CD4-positive, alpha-beta T cell (primary cell): ENCODE measurements around the gene C3orf20. TPM values are rescaled to one million over a fixed set of nuclear protein-coding genes. Genes with fewer than 3 reads are reported as not detected.

Source experiments
- ATAC-seq: fragments of 200-7000 bp; cut with Tn5 transposase; one replicate; pipeline ENCODE4 v1.10.0; 2022; ENCODE audit warnings: mild to moderate bottlenecking; ENCODE audit not compliant: poor library complexity
- CTCF ChIA-PET: fragments of 350-600 bp; sonication (Branson Sonifier 250); formaldehyde crosslinking; loops from one replicate; lab custom pipeline; 2021; ENCODE audit warnings: antibody characterized with exemption, inconsistent platforms; lab: Charles Lee
- POLR2A ChIA-PET: fragments of 350-600 bp; sonication (Branson Sonifier 250); formaldehyde crosslinking; loops from one replicate; lab custom pipeline; 2021; ENCODE audit warnings: antibody characterized with exemption, inconsistent platforms; lab: Charles Lee
- DNase-seq, 14 experiments: peaks; one replicate each; pipeline ENCODE4 v3.0.0-alpha.2; 2013 to 2020; ENCODE audit warnings: mixed read lengths in 2 of 14
- H3K27ac ChIP-seq, 2 donors: one replicate each; pipeline versions ENCODE4 v1.5.1 to v1.7.0; 2013; ENCODE audit warnings: low read length in 2 of 2, low read depth in 1 of 2, mild to moderate bottlenecking in 1 of 2
- H3K27me3 ChIP-seq, 2 experiments: 1 replicate in 1 of 2; 2 replicates in 1 of 2; pipeline versions ENCODE4 v1.6.1 to v1.7.0; 2013; ENCODE audit warnings: low read length in 2 of 2, control low read depth in 1 of 2, mild to moderate bottlenecking in 1 of 2, moderate library complexity in 1 of 2; ENCODE audit not compliant: insufficient read depth in 2 of 2, control insufficient read depth in 1 of 2
- H3K36me3 ChIP-seq: one replicate; pipeline ENCODE4 v1.6.1; 2013; ENCODE audit warnings: low read length, control low read depth; ENCODE audit not compliant: insufficient read depth
- H3K4me1 ChIP-seq: one replicate; pipeline ENCODE4 v1.6.1; 2013; ENCODE audit warnings: low read length, control low read depth; ENCODE audit not compliant: insufficient read depth
- H3K4me3 ChIP-seq: one replicate; pipeline ENCODE4 v1.5.1; 2013; ENCODE audit warnings: mild to moderate bottlenecking, low read length, moderate library complexity
- H3K9me3 ChIP-seq, 2 experiments: 1 replicate in 1 of 2; 2 replicates in 1 of 2; pipeline versions ENCODE4 v1.6.1 to v1.7.0; 2013; ENCODE audit warnings: low read length in 2 of 2, mild to moderate bottlenecking in 2 of 2, control low read depth in 1 of 2, moderate library complexity in 1 of 2; ENCODE audit not compliant: control insufficient read depth in 1 of 2, insufficient read depth in 1 of 2
- H3K27ac Mint-ChIP-seq: one replicate; pipeline ENCODE4 v1.8.0; 2020; ENCODE audit warnings: mixed read lengths
- H3K27me3 Mint-ChIP-seq: one replicate; pipeline ENCODE4 v1.8.0; 2021; ENCODE audit warnings: mixed read lengths
- H3K36me3 Mint-ChIP-seq: one replicate; pipeline ENCODE4 v1.8.0; 2021; ENCODE audit warnings: low read depth, mixed read lengths
- H3K4me1 Mint-ChIP-seq: one replicate; pipeline ENCODE4 v1.8.0; 2021; ENCODE audit warnings: low read depth, mixed read lengths
- H3K4me3 Mint-ChIP-seq: one replicate; pipeline ENCODE4 v1.8.0; 2020; ENCODE audit warnings: mild to moderate bottlenecking, mixed read lengths
- H3K9me3 Mint-ChIP-seq: one replicate; pipeline ENCODE4 v1.8.0; 2020; ENCODE audit warnings: mixed read lengths
- intact Hi-C, 2 experiments: fragments of 100-400 bp; cut with DNase I in 1 of 2; cut with micrococcal nuclease in 1 of 2; formaldehyde crosslinking; loops; one replicate each; pipeline versions ENCODE4 v1.15.1 to v1.9.0; 2023 to 2025; cut with DNase I, micrococcal nuclease
- total RNA-seq, 174 experiments: library from RNA in 2 of 174; stranded (reverse) in 2 of 174; gene quantifications; one replicate each; pipeline ENCODE4 v1.2.3 and lab custom pipeline; 2021 to 2026
- TF ChIP-seq, protein P1 (sequence below): fragments of 200-600 bp; IDR thresholded peaks from one replicate; pipeline ENCODE4 v1.8.0; 2022; ENCODE audit warnings: antibody characterized with exemption, mild to moderate bottlenecking

C3orf20 gene
- total RNA-seq, 2 experiments from 2014 or later, result 0.14 TPM; not detected in 1

DNA sequence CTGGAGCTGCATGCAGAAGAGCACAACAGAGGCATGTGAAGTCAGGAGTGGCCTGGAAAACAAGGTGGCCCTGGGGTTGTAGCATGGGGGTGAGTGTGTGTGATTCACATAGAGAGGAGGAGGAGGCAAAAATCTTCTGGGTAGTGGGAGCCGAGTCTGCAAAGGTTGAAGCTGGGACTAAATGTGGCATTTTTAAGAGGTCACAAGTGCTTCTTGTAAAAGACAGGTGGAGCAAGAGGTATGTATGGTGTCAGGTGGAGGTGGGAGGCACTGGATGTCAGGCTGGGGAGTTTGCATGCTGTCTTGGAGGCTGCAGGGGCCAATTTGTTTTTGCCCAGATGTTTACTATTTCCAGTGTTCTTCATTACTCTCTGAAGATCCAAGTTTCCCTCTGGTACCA lies 42.4 kb downstream of the C3orf20 start:
- no peak overlapping the region for H3K4me3 Mint-ChIP-seq
- ChIA-PET CTCF (no interaction called here), POLR2A (no interaction called here)
- no peak for ATAC-seq
- no peaks in the 10 kb centered on the region for H3K36me3 ChIP-seq
- no peak overlapping the region for H3K27ac ChIP-seq
- peaks cover 6% of the 10 kb centered on the region for H3K27me3 Mint-ChIP-seq
- no peak for DNase-seq
- intact Hi-C loops, result no loop called here
- no peaks in the 10 kb centered on the region for H3K4me1 Mint-ChIP-seq
- TF ChIP-seq, protein P1, sequence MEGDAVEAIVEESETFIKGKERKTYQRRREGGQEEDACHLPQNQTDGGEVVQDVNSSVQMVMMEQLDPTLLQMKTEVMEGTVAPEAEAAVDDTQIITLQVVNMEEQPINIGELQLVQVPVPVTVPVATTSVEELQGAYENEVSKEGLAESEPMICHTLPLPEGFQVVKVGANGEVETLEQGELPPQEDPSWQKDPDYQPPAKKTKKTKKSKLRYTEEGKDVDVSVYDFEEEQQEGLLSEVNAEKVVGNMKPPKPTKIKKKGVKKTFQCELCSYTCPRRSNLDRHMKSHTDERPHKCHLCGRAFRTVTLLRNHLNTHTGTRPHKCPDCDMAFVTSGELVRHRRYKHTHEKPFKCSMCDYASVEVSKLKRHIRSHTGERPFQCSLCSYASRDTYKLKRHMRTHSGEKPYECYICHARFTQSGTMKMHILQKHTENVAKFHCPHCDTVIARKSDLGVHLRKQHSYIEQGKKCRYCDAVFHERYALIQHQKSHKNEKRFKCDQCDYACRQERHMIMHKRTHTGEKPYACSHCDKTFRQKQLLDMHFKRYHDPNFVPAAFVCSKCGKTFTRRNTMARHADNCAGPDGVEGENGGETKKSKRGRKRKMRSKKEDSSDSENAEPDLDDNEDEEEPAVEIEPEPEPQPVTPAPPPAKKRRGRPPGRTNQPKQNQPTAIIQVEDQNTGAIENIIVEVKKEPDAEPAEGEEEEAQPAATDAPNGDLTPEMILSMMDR, result no peak
- H3K27me3 ChIP-seq, result no peaks in the 10 kb centered on the region
- no peaks in the 10 kb centered on the region for H3K4me1 ChIP-seq
- H3K27ac Mint-ChIP-seq, result no peak overlapping the region
- H3K9me3 Mint-ChIP-seq, result peaks cover 9% of the 10 kb centered on the region
- H3K9me3 ChIP-seq, result no peaks in the 10 kb centered on the region
- H3K36me3 Mint-ChIP-seq, result no peaks in the 10 kb centered on the region
- H3K4me3 ChIP-seq, result no peak overlapping the region

DNA sequence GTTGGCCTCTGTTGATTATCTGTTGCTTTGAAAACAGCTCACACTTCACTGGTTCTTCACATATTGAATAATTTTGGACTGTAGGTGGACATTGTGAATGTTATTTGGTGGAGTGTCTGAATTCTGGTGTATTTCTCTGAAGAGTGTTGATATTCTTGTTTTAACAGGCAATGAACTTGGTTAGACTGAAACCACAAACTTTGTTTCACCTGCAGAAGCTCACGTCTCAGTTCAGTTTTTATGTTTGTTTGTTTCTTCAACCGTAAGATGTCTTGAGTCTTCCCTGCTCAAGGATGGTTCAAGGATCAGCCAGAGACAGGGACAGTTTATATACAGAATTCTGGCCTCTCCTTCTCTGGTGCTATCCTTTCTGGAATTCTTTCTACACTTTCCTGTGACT lies 43.6 kb downstream of the C3orf20 start:
- ChIA-PET POLR2A (no interaction called here), CTCF (no interaction called here)
- Mint-ChIP-seq H3K4me3 (no peak overlapping the region), H3K27ac (no peak overlapping the region), H3K9me3 (peaks cover 1% of the 10 kb centered on the region), H3K27me3 (peaks cover 6% of the 10 kb centered on the region), H3K36me3 (no peaks in the 10 kb centered on the region), H3K4me1 (no peaks in the 10 kb centered on the region)
- ATAC-seq (no peak), DNase-seq (no peak)
- Histone ChIP-seq H3K4me1 (no peaks in the 10 kb centered on the region), H3K4me3 (no peak overlapping the region), H3K36me3 (no peaks in the 10 kb centered on the region), H3K9me3 (no peaks in the 10 kb centered on the region), H3K27me3 (no peaks in the 10 kb centered on the region), H3K27ac (no peak overlapping the region)
- intact Hi-C loops, result no loop called here
- TF ChIP-seq, protein P1, result no peak

DNA sequence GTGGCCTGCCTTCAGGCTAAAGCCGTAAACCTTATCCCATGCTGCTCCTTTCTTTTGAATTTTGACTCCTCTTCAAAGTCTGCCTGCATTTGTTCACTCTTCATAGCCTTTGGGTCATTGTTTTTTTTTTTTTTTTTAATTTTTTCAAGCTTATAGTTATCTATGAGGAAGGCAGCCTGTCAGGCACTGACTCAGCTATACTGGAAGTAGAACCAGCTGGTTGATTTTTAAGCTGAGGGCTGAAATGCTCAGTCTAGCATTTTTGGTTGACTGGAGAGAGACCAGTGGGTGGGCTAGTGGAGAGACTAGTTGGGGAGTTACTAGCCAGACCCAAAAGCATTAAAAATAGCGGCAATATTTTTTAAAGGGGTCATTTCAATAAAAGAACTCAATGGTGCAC lies 44.1 kb downstream of the C3orf20 start:
- no peak overlapping the region for H3K4me3 ChIP-seq
- H3K4me1 ChIP-seq, result no peaks in the 10 kb centered on the region
- TF ChIP-seq, protein P1, result no peak
- H3K27ac ChIP-seq, result no peak overlapping the region
- H3K9me3 ChIP-seq, result no peaks in the 10 kb centered on the region
- no peaks in the 10 kb centered on the region for H3K27me3 ChIP-seq
- peaks cover 1% of the 10 kb centered on the region for H3K9me3 Mint-ChIP-seq
- DNase-seq (no peak), ATAC-seq (no peak)
- H3K36me3 Mint-ChIP-seq, result no peaks in the 10 kb centered on the region
- ChIA-PET CTCF (no interaction called here), POLR2A (no interaction called here)
- no peaks in the 10 kb centered on the region for H3K4me1 Mint-ChIP-seq
- H3K36me3 ChIP-seq, result no peaks in the 10 kb centered on the region
- intact Hi-C loops, result no loop called here
- no peak overlapping the region for H3K27ac Mint-ChIP-seq
- no peak overlapping the region for H3K4me3 Mint-ChIP-seq
- H3K27me3 Mint-ChIP-seq, result peaks cover 6% of the 10 kb centered on the region
